HG03439 (cell line): ENCODE measurements around the gene SPATS2L.

Experiments
- ATAC-seq: cut with Tn5 transposase; IDR thresholded peaks from one replicate; pipeline ENCODE4 v1.9.1; 2021; ENCODE audit warnings: mild to moderate bottlenecking, moderate library complexity; ENCODE audit not compliant: unreplicated experiment

The SPATS2L gene

GRCh38 chr2:200296118-200296517, 10.4 kb upstream of the SPATS2L start:
- no peak for ATAC-seq

- no peak for ATAC-seq
Observed at GRCh38 chr2:200297100-200297499, 9.4 kb upstream of the SPATS2L start.

- no peak for ATAC-seq
Observed at GRCh38 chr2:200297989-200298388, 8.5 kb upstream of the SPATS2L start.

- no peak for ATAC-seq
Observed at GRCh38 chr2:200298816-200299215, 7.7 kb upstream of the SPATS2L start.

DNA sequence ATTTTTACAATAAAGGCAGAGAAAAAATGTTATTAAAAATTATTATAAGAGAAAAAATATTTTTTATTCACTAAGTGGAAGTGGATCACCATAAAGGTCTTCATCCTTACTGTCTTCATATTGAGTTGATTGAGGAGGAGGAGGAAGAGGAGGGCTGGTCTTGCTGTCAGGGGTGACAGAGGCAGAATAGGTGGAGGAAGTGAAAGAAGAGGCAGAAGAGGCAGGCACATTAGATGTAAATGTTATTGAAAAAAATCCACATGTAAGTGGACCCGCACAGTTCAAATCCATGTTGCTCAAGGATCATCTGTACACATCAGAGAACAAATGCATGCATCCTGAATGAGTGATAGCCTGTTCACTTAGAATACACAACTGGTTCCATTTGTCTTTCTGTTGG, 6.4 kb upstream of the SPATS2L start:
- no peak for ATAC-seq

- no peak for ATAC-seq
Observed at GRCh38 chr2:200300638-200301314, 5.7 kb upstream of the SPATS2L start.

GRCh38 chr2:200301953-200302858, 4.3 kb upstream of the SPATS2L start:
- no peak for ATAC-seq

- ATAC-seq, result no peak
Observed at GRCh38 chr2:200302940-200303727, 3.4 kb upstream of the SPATS2L start.

DNA sequence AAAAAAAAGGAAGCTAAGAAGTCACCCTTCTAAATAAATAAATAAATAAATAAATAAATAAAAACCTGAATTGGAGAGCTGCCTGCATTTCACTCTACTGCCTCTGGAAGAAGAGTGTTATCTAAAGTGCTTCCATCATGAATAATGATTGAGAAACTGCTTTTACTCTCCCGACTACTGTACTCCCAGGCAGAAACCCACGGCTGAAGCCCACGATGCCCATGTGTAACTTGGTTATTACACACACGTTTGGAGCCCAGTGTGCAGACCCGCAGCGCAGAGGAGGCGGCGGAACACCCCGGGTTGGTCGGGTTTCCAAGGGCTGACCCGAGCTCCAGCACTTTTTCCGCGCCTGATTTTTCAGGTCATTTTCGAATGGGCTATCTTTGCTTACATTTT, 697 bp upstream of the SPATS2L start:
- no peak for ATAC-seq

DNA sequence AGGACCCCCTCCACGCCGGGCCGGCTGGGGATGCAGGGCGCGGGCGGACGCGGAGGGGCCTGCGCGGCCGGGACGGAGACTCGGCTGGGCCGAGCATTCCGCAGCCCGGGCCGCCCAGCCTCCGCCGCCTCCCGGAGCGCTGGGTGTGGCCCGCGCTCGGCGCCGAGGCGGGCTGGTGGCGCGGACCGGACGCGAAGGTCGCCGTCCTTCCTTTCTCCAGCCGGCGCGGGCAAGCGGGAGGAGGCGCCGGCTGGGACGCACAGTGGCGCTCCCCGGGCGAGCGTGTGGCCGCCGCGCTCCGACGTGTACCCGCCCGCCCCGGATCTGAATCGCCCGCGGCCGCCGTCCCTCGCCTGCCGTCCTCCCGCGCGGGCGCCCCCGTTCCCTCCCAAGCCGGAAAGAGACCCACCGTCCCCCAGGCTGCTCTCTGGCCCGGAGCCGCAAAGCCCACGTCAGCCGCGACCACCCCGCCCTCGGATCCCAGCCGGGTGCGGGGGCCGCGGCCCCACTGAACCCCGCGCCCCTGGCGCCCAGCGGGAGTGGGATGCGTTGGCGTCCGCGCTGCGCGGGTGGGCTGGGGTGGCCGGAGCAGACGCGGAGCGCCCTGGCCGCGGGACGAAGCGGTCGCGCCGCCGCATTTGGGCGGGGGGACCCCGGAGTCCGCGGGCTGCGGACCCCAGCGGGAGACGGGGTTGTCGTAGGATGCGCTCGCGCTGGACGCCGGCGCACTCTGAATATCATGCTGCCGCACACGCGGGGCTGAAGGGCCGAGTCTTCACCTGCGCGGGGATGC, 634 bp downstream of the SPATS2L start:
- peak; percentile 58 for ATAC-seq

- ATAC-seq, result no peak
Observed at GRCh38 chr2:200307724-200308545, 1.4 kb downstream of the SPATS2L start.

DNA sequence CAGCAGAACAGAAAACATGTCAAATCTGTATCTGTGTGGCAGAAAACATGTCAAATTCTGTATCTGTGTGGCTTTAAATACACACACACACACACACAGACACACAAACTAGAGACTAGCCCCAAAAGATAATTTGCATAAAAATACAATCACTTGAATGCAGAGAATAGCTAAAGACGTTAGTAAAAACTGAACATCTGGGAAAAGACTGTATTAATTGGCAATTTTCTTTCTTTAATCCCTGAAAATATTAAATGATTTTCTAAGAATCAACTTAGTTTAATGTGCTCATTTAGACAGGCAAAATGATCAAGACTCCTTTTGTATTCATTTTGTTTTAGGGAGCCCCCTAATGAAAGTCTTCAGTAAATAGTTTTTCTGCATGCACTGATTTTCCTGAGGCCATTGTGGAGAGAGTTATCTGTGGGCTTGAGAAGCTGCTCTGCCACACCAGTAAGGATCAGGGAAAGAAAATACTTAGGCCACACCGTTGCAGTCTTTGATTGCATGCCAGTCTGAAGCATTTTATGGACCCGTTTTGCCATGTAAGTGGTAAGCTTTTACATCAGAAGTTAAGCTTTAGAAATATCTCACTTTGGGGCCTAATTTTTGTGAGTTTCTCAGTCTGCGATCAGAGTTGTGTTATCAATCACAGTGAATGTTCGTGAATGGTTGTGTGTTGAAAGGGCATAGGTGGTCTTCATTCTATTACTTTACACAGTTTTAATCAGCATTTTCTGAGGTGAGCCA, 2.2 kb downstream of the SPATS2L start:
- no peak for ATAC-seq

- ATAC-seq, result no peak
Observed at GRCh38 chr2:200309296-200310049, 3.0 kb downstream of the SPATS2L start.

DNA sequence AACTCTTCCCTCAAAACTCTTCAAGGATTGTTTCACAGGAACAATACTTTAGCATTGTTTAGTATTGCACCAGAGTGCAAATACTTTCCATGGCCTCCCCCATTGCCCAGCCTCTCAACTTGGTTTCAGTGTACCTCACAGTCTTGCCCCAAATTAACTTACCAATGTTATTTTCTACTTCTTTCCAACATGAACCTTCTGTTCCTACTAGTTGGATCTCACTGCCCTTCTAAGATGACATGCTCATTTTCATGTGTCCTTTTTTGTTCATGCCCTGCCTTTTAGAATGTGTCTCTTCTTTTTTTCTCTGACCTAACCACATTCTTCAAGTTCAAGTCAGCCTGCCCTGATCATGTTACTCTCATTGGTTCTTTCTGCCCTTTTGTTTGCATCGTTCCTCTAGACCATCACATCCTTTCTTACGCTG, 4.1 kb downstream of the SPATS2L start:
- no peak for ATAC-seq

DNA sequence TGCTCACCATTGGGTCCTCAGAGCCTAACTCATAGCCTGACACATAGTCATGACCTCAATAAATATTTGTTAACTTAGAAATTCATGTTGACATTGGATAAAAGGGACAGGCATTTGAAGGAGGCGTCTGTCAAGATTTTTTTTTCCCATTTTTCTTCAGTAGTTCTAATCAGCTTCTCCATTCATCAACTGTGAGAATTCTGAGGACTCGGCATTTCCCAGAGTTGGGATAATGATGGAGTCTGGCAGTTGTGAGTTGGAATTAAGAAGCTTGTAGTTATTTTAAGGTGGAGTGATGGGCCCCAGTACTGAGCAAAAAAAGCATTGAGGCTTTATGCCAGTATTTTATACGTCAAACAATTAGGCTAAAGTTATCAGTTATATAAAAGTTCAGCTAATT, 4.6 kb downstream of the SPATS2L start:
- no peak for ATAC-seq

GRCh38 chr2:200314976-200315567, 8.6 kb downstream of the SPATS2L start:
- ATAC-seq, result no peak

DNA sequence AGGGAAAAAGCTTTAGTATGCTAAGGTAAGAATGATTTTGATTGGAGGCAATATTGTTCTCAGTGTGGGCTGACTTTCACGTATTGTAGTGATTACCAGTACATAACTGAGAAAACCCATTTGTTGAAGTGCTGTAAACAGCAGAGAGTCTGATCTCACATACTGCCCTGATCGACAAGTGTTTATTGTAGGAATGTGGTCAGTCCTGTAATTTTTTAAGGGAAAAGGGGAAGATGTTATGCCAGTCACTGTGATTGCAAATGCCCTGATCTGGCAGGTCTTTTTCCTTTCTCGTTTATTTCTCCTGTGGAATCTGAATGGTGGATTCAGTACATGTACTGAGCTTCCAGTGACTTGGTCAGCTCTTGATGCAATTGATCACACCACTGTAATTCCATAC, 11.5 kb downstream of the SPATS2L start:
- no peak for ATAC-seq

DNA sequence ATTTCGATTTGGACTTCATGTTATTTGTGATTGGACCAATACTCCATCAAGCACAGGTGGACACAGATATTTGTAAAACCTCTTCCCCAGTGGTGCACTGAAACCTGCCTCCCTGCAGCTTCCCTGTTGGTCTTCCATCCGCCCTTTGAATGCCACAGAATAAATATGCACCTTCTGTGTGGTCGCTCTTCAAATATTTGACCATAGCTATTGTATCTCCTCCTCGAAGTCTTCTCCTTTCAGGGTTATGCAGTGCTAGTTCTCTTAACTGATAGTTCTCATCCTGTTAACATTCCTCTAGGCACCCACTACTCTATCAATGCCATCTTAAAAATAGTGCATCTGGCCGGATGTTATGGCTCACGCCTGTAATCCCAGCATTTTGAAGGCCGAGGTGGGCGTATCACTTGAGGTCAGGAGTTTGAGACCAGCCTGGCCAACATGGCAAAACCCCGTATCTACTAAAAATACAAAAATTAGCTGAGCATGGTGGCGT, 12.5 kb downstream of the SPATS2L start:
- no peak for ATAC-seq
